Hepatocyte (in vitro differentiated cells): ENCODE results near the gene ZBTB32. TPM values are rescaled to one million over a fixed set of nuclear protein-coding genes. Genes with fewer than 3 reads are reported as not detected.

Experiments used
- DNase-seq: peaks from one replicate; pipeline ENCODE4 v3.0.0-alpha.2; 2016; ENCODE audit warnings: low spot score
- H2AFZ ChIP-seq: fragments of 200-600 bp; sonication (generic); 2 replicates; pipeline ENCODE4 v1.6.0; 2016; ENCODE audit warnings: antibody characterized with exemption, mild to moderate bottlenecking
- H3K27ac ChIP-seq: fragments of 200-600 bp; sonication (generic); 2 replicates; pipeline ENCODE4 v1.5.1; 2016; ENCODE audit warnings: mild to moderate bottlenecking
- H3K27me3 ChIP-seq: fragments of 200-600 bp; sonication (generic); 2 replicates; pipeline ENCODE4 v1.6.1; 2016
- H3K36me3 ChIP-seq: fragments of 200-600 bp; sonication (generic); replicated peaks from 2 replicates; pipeline ENCODE4 v1.5.1; 2016; ENCODE audit warnings: low read depth; ENCODE audit not compliant: insufficient read depth
- H3K4me1 ChIP-seq: fragments of 200-600 bp; sonication (generic); 2 replicates; pipeline ENCODE4 v1.5.1; 2016; ENCODE audit warnings: mild to moderate bottlenecking, moderate library complexity; ENCODE audit not compliant: insufficient read depth
- H3K4me2 ChIP-seq: fragments of 200-600 bp; sonication (generic); 2 replicates; pipeline ENCODE4 v1.6.0; 2016
- H3K4me3 ChIP-seq: fragments of 200-600 bp; sonication (generic); 2 replicates; pipeline ENCODE4 v1.5.1; 2016; ENCODE audit warnings: mild to moderate bottlenecking
- H3K79me2 ChIP-seq: fragments of 200-600 bp; sonication (generic); 2 replicates; pipeline ENCODE4 v1.6.0; 2017; ENCODE audit warnings: mild to moderate bottlenecking
- H3K9me2 ChIP-seq: fragments of 200-600 bp; sonication (generic); replicated peaks from 2 replicates; pipeline ENCODE4 v1.6.0; 2017; ENCODE audit warnings: mild to moderate bottlenecking; ENCODE audit not compliant: insufficient read depth
- H3K9me3 ChIP-seq: fragments of 200-600 bp; sonication (generic); 2 replicates; pipeline ENCODE4 v1.5.1; 2016; ENCODE audit warnings: low read depth, mild to moderate bottlenecking
- H4K20me1 ChIP-seq: fragments of 200-600 bp; sonication (generic); 2 replicates; pipeline ENCODE4 v1.6.0; 2016; ENCODE audit warnings: mild to moderate bottlenecking; ENCODE audit not compliant: insufficient read depth, poor library complexity, severe bottlenecking
- EZH2 ChIP-seq: fragments of 200-600 bp; sonication (generic); IDR thresholded peaks from 2 replicates; pipeline ENCODE4 v1.6.1; 2016; ENCODE audit warnings: antibody characterized with exemption, mild to moderate bottlenecking, borderline replicate concordance
- EZH2phosphoT487 ChIP-seq: fragments of 200-600 bp; sonication (generic); IDR thresholded peaks from one replicate; pipeline ENCODE4 v1.6.1; 2018; ENCODE audit warnings: antibody characterized with exemption, mild to moderate bottlenecking, low read depth, moderate library complexity; ENCODE audit not compliant: unreplicated experiment, severe bottlenecking
- WGBS: methylation state at CpG from one replicate; pipeline ENCODE4 v1.1.6; 2016; ENCODE audit warnings: low lambda C conversion rate; ENCODE audit errors: missing lambda C conversion rate; 5-methylcytosine and 5-hydroxymethylcytosine counted together
- polyA plus RNA-seq: library from polyadenylated mRNA; unstranded; fragments of >200 nt; fragmentation: Nextera tagmentation; extraction: Ambion mirVana; gene quantifications from 2 replicates; pipeline ENCODE4 v1.2.1, GENCODE V29; 2016
- total RNA-seq: library from RNA; depleted of rRNA; stranded (reverse); fragments of >200 nt; gene quantifications from 2 replicates; pipeline ENCODE4 v1.2.3, GENCODE V29; 2014
- TF ChIP-seq, protein P1 (sequence below): fragments of 200-600 bp; sonication (generic); IDR thresholded peaks from 2 replicates; pipeline ENCODE4 v1.5.1; 2016; ENCODE audit warnings: antibody characterized with exemption, mild to moderate bottlenecking; ENCODE audit not compliant: poor library complexity

Gene ZBTB32
- total and polyA plus RNA-seq, 2 experiments from 2014 or later = 0.11 TPM; not detected in 1

DNA sequence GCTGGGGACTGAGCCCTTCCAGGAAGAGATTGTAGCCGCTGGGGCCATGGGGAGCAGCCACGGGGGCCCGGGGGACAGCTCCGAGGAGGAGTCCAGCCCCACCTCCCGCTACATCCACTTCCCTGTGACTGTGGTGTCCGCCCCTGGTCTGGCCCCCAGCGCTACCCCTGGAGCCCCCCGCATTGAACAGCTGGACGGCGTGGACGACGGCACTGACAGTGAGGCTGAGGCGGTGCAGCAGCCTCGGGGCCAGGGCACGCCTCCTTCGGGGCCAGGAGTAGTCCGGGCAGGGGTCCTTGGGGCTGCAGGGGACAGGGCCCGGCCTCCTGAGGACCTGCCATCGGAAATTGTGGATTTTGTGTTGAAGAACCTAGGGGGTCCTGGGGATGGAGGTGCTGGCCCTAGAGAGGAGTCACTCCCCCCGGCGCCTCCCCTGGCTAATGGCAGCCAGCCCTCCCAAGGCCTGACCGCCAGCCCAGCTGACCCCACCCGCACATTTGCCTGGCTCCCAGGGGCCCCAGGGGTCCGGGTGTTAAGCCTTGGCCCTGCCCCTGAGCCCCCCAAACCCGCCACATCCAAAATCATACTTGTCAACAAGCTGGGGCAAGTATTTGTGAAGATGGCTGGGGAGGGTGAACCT is 28.3 kb downstream of the ZBTB32 start:
- H3K4me3 ChIP-seq = no peak overlapping the region
- no peaks in the 10 kb centered on the region for H3K36me3 ChIP-seq
- 96% methylated on average over 16 of the region's 25 CpGs for WGBS
- H4K20me1 ChIP-seq = no peaks in the 10 kb centered on the region
- TF ChIP-seq EZH2phosphoT487 (no peak), EZH2 (no peak)
- TF ChIP-seq, protein P1, sequence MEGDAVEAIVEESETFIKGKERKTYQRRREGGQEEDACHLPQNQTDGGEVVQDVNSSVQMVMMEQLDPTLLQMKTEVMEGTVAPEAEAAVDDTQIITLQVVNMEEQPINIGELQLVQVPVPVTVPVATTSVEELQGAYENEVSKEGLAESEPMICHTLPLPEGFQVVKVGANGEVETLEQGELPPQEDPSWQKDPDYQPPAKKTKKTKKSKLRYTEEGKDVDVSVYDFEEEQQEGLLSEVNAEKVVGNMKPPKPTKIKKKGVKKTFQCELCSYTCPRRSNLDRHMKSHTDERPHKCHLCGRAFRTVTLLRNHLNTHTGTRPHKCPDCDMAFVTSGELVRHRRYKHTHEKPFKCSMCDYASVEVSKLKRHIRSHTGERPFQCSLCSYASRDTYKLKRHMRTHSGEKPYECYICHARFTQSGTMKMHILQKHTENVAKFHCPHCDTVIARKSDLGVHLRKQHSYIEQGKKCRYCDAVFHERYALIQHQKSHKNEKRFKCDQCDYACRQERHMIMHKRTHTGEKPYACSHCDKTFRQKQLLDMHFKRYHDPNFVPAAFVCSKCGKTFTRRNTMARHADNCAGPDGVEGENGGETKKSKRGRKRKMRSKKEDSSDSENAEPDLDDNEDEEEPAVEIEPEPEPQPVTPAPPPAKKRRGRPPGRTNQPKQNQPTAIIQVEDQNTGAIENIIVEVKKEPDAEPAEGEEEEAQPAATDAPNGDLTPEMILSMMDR = no peak
- H3K4me2 ChIP-seq = no peak overlapping the region
- DNase-seq = no peak
- H3K27me3 ChIP-seq = no peaks in the 10 kb centered on the region
- no peaks in the 10 kb centered on the region for H3K79me2 ChIP-seq
- H2AFZ ChIP-seq = no peak overlapping the region
- H3K9me2 ChIP-seq = no peaks in the 10 kb centered on the region
- no peak overlapping the region for H3K27ac ChIP-seq
- no peaks in the 10 kb centered on the region for H3K9me3 ChIP-seq
- no peaks in the 10 kb centered on the region for H3K4me1 ChIP-seq

- H3K4me2 ChIP-seq = no peak overlapping the region
- H3K9me2 ChIP-seq = no peaks in the 10 kb centered on the region
- H3K9me3 ChIP-seq = no peaks in the 10 kb centered on the region
- H3K27me3 ChIP-seq = no peaks in the 10 kb centered on the region
- H4K20me1 ChIP-seq = no peaks in the 10 kb centered on the region
- no peak for DNase-seq
- H3K27ac ChIP-seq = no peak overlapping the region
- H3K79me2 ChIP-seq = no peaks in the 10 kb centered on the region
- TF ChIP-seq EZH2 = no peak
- no peak for TF ChIP-seq EZH2phosphoT487
- TF ChIP-seq, protein P1 = no peak
- no peaks in the 10 kb centered on the region for H3K36me3 ChIP-seq
- no peak overlapping the region for H3K4me3 ChIP-seq
- no peaks in the 10 kb centered on the region for H3K4me1 ChIP-seq
- H2AFZ ChIP-seq = no peak overlapping the region
- 96% methylated on average over 22 of the region's 35 CpGs for WGBS
Measured at GRCh38 chr19:35733180-35734125, 29.1 kb downstream of the ZBTB32 start.

DNA sequence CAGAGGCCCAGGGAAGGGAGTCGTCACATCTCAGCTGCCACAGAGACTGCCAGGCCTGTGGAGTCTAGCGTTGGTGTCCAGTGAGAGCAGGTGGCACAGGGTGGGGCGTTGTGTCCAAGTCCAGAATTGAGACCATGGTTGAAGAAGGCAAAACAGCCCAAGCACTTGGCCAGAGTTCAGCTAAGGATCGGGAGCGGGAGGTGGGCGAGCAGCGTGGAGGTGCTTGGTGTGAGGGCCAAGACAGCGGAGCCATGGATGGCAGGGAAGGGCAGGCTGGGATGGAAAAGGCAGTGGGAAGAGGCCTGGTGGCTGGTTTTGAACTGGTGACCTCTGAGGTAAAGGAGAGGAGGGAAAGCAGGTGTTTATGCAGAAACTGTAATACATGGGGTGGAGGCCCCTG is 29.9 kb downstream of the ZBTB32 start:
- DNase-seq = no peak
- H3K4me3 ChIP-seq = no peak overlapping the region
- no peaks in the 10 kb centered on the region for H3K9me2 ChIP-seq
- no peak overlapping the region for H3K27ac ChIP-seq
- no peaks in the 10 kb centered on the region for H3K27me3 ChIP-seq
- H3K36me3 ChIP-seq = no peaks in the 10 kb centered on the region
- no peaks in the 10 kb centered on the region for H3K9me3 ChIP-seq
- H3K4me2 ChIP-seq = no peak overlapping the region
- H2AFZ ChIP-seq = no peak overlapping the region
- 97% methylated on average over 8 of the region's 8 CpGs for WGBS
- H3K4me1 ChIP-seq = no peaks in the 10 kb centered on the region
- TF ChIP-seq EZH2 = no peak
- TF ChIP-seq, protein P1 = no peak
- no peak for TF ChIP-seq EZH2phosphoT487
- H3K79me2 ChIP-seq = no peaks in the 10 kb centered on the region
- H4K20me1 ChIP-seq = no peaks in the 10 kb centered on the region
